H54 (cell line): ENCODE measurements around the gene SOWAHA.
A peak's percentile ranks its signal among the peaks of the same experiment; 100 is the strongest.

Experiments
- DNase-seq: peaks from one replicate; pipeline ENCODE4 v3.0.0; 2011; ENCODE audit warnings: low spot score, mixed read lengths; ENCODE audit not compliant: insufficient read length
- FAIRE-seq: peaks from 3 replicates; lab custom pipeline; 2011; peaks lifted over from hg19 to GRCh38; lab: Jason Lieb, UNC
- POLR2A ChIP-seq: IDR thresholded peaks from 2 replicates; pipeline ENCODE4 v1.6.1; 2011; ENCODE audit warnings: low read depth, mild to moderate bottlenecking, low read length

Gene SOWAHA

DNA sequence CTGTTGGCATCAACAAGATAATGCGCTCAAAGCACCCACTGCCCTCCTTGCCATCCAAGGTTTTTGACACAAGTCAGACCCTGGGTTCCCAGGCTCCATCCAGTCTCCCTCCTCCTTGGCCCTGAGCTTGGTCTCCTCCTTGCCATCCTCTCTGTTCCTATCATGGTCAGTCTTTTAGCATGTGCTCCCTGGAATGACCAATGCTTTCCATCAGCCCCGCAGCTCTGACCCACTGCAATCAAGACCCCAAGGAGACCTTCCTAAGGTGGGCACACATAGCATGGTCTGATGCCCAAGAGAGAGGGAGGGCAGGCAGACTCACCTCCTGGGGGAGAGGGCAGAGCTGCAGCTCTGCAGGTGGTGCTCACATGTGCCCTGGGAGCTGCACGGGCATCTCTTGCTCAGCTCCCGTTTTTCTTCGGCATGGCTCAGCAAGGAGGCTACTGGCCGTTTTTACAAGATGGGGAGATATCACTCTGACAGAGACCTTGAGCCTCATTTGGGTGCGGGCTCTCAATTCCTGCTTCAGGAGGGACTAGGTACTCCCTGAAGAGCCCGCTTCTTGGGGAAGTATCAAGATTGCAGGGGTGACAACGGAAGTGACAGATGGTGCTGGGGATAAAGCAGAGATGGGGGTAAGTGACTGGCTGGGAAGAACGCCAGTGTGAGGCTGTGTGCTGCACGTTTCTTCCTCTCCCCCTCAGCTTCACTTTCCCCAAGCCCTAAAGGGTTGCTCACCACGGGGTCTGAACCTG is 39.3 kb upstream of the SOWAHA start:
- FAIRE-seq (no peak), DNase-seq (no peak)
- TF ChIP-seq POLR2A, result no peak

- FAIRE-seq (no peak), DNase-seq (no peak)
- no peak for TF ChIP-seq POLR2A
Observed at GRCh38 chr5:132774406-132774805, 38.7 kb upstream of the SOWAHA start.

- FAIRE-seq (no peak), DNase-seq (no peak)
- TF ChIP-seq POLR2A, result no peak
Observed at GRCh38 chr5:132774896-132775295, 38.2 kb upstream of the SOWAHA start.

- DNase-seq (no peak), FAIRE-seq (no peak)
Observed at GRCh38 chr5:132775476-132775961, 37.6 kb upstream of the SOWAHA start.

DNA sequence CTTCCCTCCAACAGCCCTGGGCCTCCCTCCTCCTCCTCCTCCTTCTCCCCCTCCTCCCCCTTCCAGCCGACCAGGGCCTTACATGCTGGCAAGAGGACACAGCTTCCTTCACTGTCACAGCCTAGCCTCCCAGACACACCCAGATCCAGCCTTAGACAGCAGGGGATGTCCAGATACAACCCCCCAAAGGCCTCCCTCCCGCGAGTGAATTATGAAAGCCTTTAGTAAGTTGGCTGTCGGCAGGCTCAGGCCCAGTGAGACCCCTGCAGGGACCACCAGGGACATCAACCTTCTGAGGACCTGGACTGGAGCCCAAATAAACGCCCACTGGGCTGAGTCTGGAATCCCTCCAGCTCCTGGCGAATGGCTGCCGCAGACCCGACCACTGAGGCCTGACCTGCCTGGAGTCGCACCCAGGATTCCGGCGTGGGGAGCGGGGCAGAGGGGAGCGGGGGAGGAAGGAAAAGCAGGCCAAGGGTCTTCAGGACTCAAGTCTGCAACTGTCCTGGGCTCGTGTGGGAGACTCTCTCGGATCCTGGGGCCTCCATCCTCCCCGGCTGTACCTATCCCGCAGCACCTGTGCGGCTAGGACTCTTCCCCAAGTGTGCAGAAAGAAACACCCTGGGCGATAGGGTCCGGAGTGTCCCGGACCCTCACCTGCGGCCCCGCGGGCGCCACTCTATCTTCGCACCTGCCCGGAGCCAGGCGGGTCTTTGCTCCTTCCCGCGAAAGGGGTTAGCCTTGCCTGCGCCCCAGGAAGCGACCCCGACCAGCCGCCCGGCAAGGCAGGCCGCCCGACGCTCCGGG is 36.8 kb upstream of the SOWAHA start:
- DNase-seq (no peak), FAIRE-seq (no peak)

More at GRCh38 chr5:132775476-132775961, 37.6 kb upstream of the SOWAHA start:
- no peak for TF ChIP-seq POLR2A

DNA sequence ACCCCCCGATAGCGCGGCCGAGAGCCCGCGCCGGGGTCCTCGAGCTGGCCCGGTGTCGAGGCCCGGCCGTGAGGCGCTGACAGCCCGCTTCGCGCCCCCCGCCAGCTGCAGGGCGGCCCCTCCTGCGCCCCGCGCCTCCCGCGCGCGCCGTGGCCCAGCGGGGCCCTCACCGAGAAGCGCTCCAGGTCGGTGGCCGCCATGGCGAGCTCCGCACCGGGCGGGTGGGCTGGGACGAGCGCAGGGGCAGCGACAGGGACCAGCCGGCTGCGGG is 36.2 kb upstream of the SOWAHA start:
- FAIRE-seq (no peak), DNase-seq (no peak)
- TF ChIP-seq POLR2A, result no peak; the same call in 1 of the 2 replicates

More for the DNA sequence above, 36.8 kb upstream of the SOWAHA start:
- no peak for TF ChIP-seq POLR2A

- 0 out of 2 replicates have a peak, but pooled peaks have one; percentile 39 for TF ChIP-seq POLR2A
- FAIRE-seq, result no peak
- DNase-seq, result peak; percentile 61
Observed at GRCh38 chr5:132777209-132778069, 35.7 kb upstream of the SOWAHA start, which contains the start of gene SEPTIN8. Gene SEPTIN8 (minus strand): TSS chr5:132777239. CDS start chr5:132777137, 102 bp downstream.

GRCh38 chr5:132778129-132778528 is 35.0 kb upstream of the SOWAHA start:
- no peak for TF ChIP-seq POLR2A
- DNase-seq (no peak), FAIRE-seq (no peak)

DNA sequence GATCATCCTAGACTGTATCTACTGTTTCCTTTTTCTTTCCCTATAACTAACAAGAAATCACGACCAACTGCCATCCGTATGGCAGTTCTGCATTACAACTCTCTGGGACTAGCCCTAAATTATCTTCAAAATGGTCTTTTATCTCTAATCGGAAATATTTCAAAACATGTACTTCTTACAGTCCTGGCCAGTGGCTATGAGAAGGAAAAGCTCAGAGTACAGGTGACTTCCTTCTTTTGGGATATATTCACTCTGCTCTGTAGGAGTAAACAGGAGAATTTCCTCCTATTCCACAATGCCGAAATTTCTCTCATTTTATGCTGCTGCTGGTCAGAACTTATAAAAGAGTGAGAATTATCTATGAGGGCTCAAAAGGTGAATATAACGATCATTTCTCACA is 34.2 kb upstream of the SOWAHA start:
- no peak for DNase-seq
- no peak for FAIRE-seq
- no peak for TF ChIP-seq POLR2A

DNA sequence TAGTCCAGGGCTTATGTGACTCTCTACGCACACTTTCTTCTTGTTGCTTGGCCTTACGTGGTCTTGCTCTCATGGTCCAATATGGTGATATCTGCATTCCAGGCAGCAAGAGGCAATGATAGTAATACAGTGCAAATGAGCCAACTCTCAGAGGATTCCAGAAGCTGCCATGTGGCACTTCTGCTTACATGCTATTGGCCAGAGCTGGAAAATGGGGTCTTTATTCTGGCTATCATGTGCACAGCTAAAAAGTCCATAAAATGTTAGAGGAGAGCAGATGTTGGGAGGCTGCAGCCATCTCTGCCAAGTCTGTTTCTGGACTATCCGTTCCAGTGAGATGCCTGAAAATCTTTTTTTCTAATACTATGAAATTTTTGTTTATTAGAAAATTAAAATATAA is 33.1 kb upstream of the SOWAHA start:
- DNase-seq (no peak), FAIRE-seq (no peak)
- no peak for TF ChIP-seq POLR2A

DNA sequence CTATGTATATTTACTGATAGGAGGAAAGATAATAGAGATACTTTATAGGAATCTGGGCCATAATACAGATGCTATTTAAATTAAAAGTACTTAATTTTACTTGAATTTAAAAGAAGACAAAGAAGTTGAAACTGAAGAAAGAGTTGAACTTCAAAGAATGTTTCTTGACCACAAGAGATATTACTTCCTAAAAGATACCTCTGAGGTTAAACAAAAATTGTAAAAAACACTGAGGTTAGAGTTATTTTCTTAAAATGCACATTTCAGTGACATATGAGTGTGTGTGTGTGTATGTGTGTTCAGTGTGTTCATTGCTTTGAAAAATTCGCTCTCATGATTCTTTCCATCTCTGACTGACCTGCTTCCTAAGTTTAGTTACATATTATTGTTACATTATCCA is 32.5 kb upstream of the SOWAHA start:
- DNase-seq (no peak), FAIRE-seq (no peak)
- TF ChIP-seq POLR2A, result no peak

- DNase-seq (no peak), FAIRE-seq (no peak)
- TF ChIP-seq POLR2A, result no peak
Observed at GRCh38 chr5:132781029-132781428, 32.1 kb upstream of the SOWAHA start.

DNA sequence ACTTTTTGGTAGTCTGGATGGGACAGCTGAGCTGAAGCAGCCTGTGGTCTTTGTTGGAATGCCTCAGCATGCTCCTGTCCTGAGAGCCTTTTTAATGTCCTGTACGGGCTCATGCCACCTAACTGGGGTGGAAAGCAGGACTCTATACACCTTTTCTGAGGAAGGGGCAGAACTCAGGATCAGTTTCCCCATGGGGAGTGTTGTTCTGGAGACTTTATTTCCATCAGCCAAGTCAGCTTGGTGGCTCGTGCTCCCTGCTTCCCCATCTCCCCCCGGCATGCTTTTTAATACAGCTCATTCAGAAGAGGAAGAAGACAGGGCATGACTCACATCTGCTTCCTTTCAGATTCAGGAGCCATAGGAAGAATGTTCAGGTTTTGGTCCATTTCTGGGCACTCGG is 31.0 kb upstream of the SOWAHA start:
- TF ChIP-seq POLR2A, result no peak
- DNase-seq, result peak; percentile 60
- FAIRE-seq, result no peak

- no peak for FAIRE-seq
- DNase-seq, result no peak
- TF ChIP-seq POLR2A, result no peak
Observed at GRCh38 chr5:132785365-132785764, 27.7 kb upstream of the SOWAHA start.

DNA sequence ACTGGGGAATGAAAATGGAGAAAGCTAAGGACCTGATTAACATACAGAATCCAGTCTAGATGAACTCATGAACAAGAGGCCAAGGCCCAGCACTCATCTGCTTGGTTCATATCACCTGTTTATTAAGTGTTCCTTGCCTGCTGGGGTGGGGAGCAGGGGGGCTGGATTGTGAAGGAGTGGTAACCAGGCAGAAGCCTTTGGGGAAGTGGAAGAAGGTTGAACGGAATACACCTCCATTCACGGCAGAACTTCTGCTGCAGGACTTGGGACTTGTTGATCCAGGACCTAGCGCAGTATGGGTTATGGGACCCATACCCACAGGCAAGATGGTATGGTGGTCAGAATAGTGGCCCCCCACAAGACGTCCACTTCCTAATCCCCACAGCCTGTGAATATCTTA is 27.2 kb upstream of the SOWAHA start:
- no peak for TF ChIP-seq POLR2A
- FAIRE-seq, result no peak
- DNase-seq, result no peak
